Natural killer cell (primary cell): Measurements from ENCODE around the gene NFKB2. TPM values are rescaled to one million over a fixed set of nuclear protein-coding genes. Genes with fewer than 3 reads are reported as not detected.

ENCODE experiments used
- ATAC-seq, 3 donors: fragments of 150-1000 bp in 2 of 3; fragments of 200-7000 bp in 1 of 3; cut with Tn5 transposase; 1 replicate in 1 of 3; 2 replicates in 2 of 3; pipeline ENCODE4 v1.10.0; 2021; ENCODE audit warnings: mild to moderate bottlenecking in 2 of 3, moderate library complexity in 2 of 3
- DNase-seq, 2 donors: peaks; one replicate each; pipeline versions ENCODE4 v3.0.0 to v3.0.0-alpha.2; 2013 to 2021; ENCODE audit warnings: mixed read lengths in 1 of 2
- H3K27ac ChIP-seq: one replicate; pipeline ENCODE4 v1.5.1; 2013; ENCODE audit warnings: mild to moderate bottlenecking, low read length
- H3K27me3 ChIP-seq: one replicate; pipeline ENCODE4 v1.6.1; 2013; ENCODE audit warnings: low read length; ENCODE audit not compliant: control insufficient read depth, insufficient read depth
- H3K36me3 ChIP-seq: one replicate; pipeline ENCODE4 v1.6.1; 2013; ENCODE audit warnings: low read length; ENCODE audit not compliant: control insufficient read depth, insufficient read depth
- H3K4me1 ChIP-seq: one replicate; pipeline ENCODE4 v1.6.1; 2013; ENCODE audit warnings: low read length; ENCODE audit not compliant: control insufficient read depth, insufficient read depth
- H3K4me3 ChIP-seq: one replicate; pipeline ENCODE4 v1.5.1; 2013; ENCODE audit warnings: low read length
- H3K9me3 ChIP-seq: one replicate; pipeline ENCODE4 v1.6.1; 2013; ENCODE audit warnings: low read length; ENCODE audit not compliant: control insufficient read depth, insufficient read depth
- H3K27ac Mint-ChIP-seq, 2 donors: one replicate each; pipeline ENCODE4 v1.8.0; 2022; ENCODE audit warnings: mild to moderate bottlenecking in 2 of 2, mixed read lengths in 2 of 2, moderate library complexity in 1 of 2
- H3K27me3 Mint-ChIP-seq, 2 donors: one replicate each; pipeline ENCODE4 v1.8.0; 2022; ENCODE audit warnings: low read depth in 2 of 2, mixed read lengths in 2 of 2
- H3K36me3 Mint-ChIP-seq: one replicate; pipeline ENCODE4 v1.8.0; 2022; ENCODE audit warnings: mixed read lengths
- H3K4me1 Mint-ChIP-seq, 2 donors: one replicate each; pipeline ENCODE4 v1.8.0; 2022; ENCODE audit warnings: mixed read lengths in 2 of 2
- H3K4me3 Mint-ChIP-seq: one replicate; pipeline ENCODE4 v1.8.0; 2022; ENCODE audit warnings: mild to moderate bottlenecking, moderate library complexity, mixed read lengths
- H3K9me3 Mint-ChIP-seq, 2 donors: one replicate each; pipeline ENCODE4 v1.8.0; 2022; ENCODE audit warnings: mixed read lengths in 2 of 2
- CTCF ChIP-seq: fragments of 200-600 bp; IDR thresholded peaks from one replicate; pipeline ENCODE4 v1.8.0; 2022; ENCODE audit warnings: antibody characterized with exemption
- WGBS: methylation state at CpG from one replicate; pipeline ENCODE4 v1.1.7; 2013; ENCODE audit warnings: missing lambda C conversion rate; ENCODE audit not compliant: insufficient coverage; 5-methylcytosine and 5-hydroxymethylcytosine counted together
- intact Hi-C: fragments of 100-400 bp; cut with micrococcal nuclease; formaldehyde crosslinking; loops from one replicate; pipeline ENCODE4 v1.14.2; 2022
- total RNA-seq, 4 donors: library from RNA; stranded (reverse); fragments of 120-200 nt in 1 of 4; gene quantifications; one replicate each; pipeline versions ENCODE4 v1.2.3 to v1.2.4, GENCODE V29; 2013 to 2022

Gene NFKB2
- 100 to 1,000 TPM; 201 to 264 (median 246) TPM for total RNA-seq
- 63.8 TPM for total RNA-seq (2013)

DNA sequence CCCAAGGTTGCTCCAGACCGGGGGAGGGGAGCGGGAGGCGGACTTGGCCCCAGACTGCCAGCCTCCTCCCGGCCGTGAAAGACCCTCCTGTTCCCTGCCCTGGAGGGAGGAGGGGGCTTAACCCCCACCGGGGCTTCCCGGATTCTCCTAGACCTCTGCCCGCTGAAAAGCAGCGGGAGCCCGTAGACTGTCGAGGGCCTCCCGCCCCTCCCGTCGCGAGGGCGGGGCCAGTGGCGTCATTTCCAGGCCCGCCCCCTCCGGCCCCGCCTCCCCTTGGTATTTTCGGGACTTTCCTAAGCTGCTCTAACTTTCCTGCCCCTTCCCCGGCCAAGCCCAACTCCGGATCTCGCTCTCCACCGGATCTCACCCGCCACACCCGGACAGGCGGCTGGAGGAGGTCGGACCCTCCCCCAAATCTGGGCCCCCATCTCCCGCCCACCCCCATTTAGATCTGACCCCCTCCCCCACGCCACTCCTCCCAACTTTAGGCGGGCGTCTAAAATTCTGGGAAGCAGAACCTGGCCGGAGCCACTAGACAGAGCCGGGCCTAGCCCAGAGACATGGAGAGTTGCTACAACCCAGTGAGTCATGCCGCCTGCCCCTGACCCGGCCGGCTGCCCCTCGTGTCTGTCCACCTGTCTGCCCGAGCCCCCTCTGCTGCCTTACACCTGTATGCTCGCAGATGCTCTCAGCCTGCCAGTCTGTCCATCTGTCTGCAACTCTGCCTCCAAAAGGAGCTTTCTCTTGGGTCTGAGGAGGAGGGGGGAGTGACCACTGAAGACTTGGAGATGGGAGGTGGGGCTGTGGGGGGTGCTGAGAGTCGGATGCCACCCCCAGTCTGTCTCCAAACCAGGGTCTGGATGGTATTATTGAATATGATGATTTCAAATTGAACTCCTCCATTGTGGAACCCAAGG is at the start of gene NFKB2:
TSS of gene NFKB2 (plus strand) at position 306 of the 917 bp plus-strand sequence. CDS start at position 561, 255 bp downstream.
- peak within 1 kb of the TSS; percentile 98 for H3K4me3 Mint-ChIP-seq
- H3K4me1 Mint-ChIP-seq, result peaks cover 34 to 51% of the 10 kb centered on the region in 2 donors
- Histone ChIP-seq H3K4me3 (peak within 1 kb of the TSS; percentile 69), H3K36me3 (peaks cover 25% of the 10 kb centered on the region), H3K27me3 (no peaks in the 10 kb centered on the region), H3K9me3 (no peaks in the 10 kb centered on the region), H3K4me1 (peaks cover 51% of the 10 kb centered on the region), H3K27ac (peak within 1 kb of the TSS; percentile 91)
- DNase-seq (peak; percentile 95 to 97), ATAC-seq (peak; percentile 43 to 67 (median 44))
- H3K27ac Mint-ChIP-seq, result peak within 1 kb of the TSS; percentile 99
- no peaks in the 10 kb centered on the region for H3K9me3 Mint-ChIP-seq
- H3K36me3 Mint-ChIP-seq, result no peaks in the 10 kb centered on the region
- no peaks in the 10 kb centered on the region for H3K27me3 Mint-ChIP-seq
- WGBS, result under 1% methylated on average over 41 of the region's 42 CpGs
- intact Hi-C loops, result loop anchor here (2.0 to 10.0 kb wide), 2 partner anchors 187 to 249 kb away; partner anchors contain the start of gene TRIM8
- no peak for TF ChIP-seq CTCF

DNA sequence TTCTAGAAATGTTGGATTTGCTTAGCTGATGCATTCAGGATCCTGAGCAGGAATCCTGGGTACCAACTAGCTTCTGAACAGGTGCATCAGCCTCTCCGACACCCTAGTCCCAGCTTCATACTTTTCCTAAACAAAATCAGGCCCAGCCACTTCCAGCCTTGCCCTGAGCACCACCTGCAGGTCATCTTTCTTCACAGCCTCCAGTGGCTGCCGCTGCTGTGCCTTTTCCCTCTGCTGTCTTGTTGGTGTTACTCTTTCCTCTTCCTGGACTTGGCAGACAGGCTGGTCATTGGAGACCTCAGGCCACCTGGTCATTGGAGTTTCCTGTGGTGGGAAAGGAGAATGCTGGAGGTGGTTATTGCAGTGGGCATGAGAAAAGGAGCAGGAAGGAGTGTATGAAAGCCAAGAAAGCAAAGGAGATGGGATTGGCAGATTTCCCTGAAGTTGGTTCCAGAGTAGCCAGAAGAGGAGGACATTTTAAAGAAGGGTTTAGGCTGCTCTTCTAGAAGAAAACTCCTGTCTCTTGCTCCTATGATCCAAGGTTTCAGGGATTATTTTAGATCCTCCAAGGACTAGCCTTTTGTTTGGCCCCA is 48.2 kb upstream of the NFKB2 start:
- Mint-ChIP-seq H3K9me3 (no peaks in the 10 kb centered on the region), H3K27me3 (no peaks in the 10 kb centered on the region), H3K4me3 (no peak overlapping the region), H3K27ac (no peak overlapping the region), H3K4me1 (no peaks in the 10 kb centered on the region), H3K36me3 (no peaks in the 10 kb centered on the region)
- no peaks in the 10 kb centered on the region for H3K4me1 ChIP-seq
- intact Hi-C loops, result no loop called here
- ATAC-seq, result no peak
- H3K36me3 ChIP-seq, result peaks cover 42% of the 10 kb centered on the region
- 100% methylated on average over 2 of the region's 2 CpGs for WGBS
- H3K4me3 ChIP-seq, result no peak overlapping the region
- DNase-seq, result peak in 1 of 2 donors; percentile 19
- H3K9me3 ChIP-seq, result no peaks in the 10 kb centered on the region
- no peak for TF ChIP-seq CTCF
- no peak overlapping the region for H3K27ac ChIP-seq
- H3K27me3 ChIP-seq, result no peaks in the 10 kb centered on the region

DNA sequence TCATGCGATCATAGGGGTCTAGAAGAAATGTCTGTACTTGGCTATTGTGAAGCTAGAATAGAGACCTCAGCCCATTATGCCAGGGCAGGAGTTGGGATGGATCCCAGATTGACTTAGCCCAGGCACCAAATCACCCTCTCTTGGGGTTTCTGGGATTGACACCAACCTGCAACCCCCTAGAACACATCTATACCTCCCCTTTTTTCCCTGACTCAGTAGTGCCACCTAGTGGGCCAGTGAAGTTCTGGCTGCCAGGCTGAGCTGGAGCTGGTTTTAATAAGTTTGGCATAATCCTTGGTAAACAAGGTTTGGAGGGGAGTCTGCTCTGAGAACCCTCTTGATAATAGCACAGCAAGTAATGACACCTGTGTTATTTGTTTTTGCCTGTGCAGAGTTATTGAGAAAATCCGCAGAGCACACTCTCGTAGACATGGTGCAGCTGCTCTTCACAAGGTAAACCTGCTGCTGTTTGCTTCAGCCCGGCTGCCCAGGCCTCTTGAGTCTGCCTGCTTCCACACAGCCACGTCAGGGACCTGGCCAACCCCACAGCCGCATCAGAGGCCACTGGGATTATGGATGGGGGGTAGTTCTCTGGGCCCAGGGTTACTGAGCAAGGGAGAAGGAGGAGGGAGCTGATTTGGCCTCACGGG is 43.3 kb upstream of the NFKB2 start:
- DNase-seq (peak; percentile 59 to 85), ATAC-seq (peak; percentile 76 to 91 (median 81))
- Mint-ChIP-seq H3K4me3 (no peak overlapping the region), H3K9me3 (no peaks in the 10 kb centered on the region), H3K4me1 (no peaks in the 10 kb centered on the region), H3K27ac (no peak overlapping the region), H3K27me3 (no peaks in the 10 kb centered on the region), H3K36me3 (peaks cover 9% of the 10 kb centered on the region)
- H3K9me3 ChIP-seq, result no peaks in the 10 kb centered on the region
- no peak overlapping the region for H3K4me3 ChIP-seq
- 83% methylated on average over 6 of the region's 7 CpGs for WGBS
- H3K36me3 ChIP-seq, result peaks cover 62% of the 10 kb centered on the region
- no peak overlapping the region for H3K27ac ChIP-seq
- intact Hi-C loops, result loop anchor here (1.0 kb wide), 2 partner anchors 123 to 183 kb away; no protein-coding TSS in a partner anchor
- peak; percentile 90 for TF ChIP-seq CTCF
- H3K27me3 ChIP-seq, result no peaks in the 10 kb centered on the region
- no peaks in the 10 kb centered on the region for H3K4me1 ChIP-seq
